Lower leg skin (tissue), 3 donors: Measurements from ENCODE around the gene C7.
"Not testable (repeated sequence)": the region's sequence is repeated elsewhere in the genome, so short reads cannot be mapped to it uniquely, and the experiment has no call there.

ENCODE experiments used
- POLR2A ChIP-seq, 2 donors: fragments of 450-650 bp; IDR thresholded peaks; one replicate each; pipeline ENCODE4 v1.6.1; 2016 to 2017; ENCODE audit warnings: antibody characterized with exemption in 2 of 2, mild to moderate bottlenecking in 1 of 2, moderate library complexity in 1 of 2
- TF ChIP-seq, protein P1 (sequence below), 3 donors: fragments of 450-650 bp; IDR thresholded peaks; one replicate each; pipeline ENCODE4 v1.5.1; 2016; ENCODE audit warnings: antibody characterized with exemption in 3 of 3, mild to moderate bottlenecking in 3 of 3, moderate library complexity in 2 of 3

DNA sequence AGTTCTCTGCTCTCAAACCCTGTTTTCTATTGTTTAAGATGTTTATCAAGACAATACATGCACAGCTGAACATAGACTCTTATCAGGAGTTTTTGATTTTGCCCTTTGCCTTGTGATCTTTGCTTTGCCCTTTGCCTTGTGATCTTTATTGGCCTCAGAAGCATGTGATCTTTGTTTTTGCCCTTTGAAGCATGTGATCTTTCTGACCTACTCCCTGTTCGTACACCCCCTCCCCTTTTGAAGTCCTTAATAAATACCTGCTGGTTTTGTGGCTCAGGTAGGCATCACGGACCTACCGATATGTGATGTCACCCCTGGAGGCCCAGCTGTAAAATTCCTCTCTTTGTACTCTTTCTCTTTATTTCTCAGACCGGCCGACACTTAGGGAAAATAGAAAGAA lies 44.3 kb upstream of the C7 start:
- TF ChIP-seq, protein P1, sequence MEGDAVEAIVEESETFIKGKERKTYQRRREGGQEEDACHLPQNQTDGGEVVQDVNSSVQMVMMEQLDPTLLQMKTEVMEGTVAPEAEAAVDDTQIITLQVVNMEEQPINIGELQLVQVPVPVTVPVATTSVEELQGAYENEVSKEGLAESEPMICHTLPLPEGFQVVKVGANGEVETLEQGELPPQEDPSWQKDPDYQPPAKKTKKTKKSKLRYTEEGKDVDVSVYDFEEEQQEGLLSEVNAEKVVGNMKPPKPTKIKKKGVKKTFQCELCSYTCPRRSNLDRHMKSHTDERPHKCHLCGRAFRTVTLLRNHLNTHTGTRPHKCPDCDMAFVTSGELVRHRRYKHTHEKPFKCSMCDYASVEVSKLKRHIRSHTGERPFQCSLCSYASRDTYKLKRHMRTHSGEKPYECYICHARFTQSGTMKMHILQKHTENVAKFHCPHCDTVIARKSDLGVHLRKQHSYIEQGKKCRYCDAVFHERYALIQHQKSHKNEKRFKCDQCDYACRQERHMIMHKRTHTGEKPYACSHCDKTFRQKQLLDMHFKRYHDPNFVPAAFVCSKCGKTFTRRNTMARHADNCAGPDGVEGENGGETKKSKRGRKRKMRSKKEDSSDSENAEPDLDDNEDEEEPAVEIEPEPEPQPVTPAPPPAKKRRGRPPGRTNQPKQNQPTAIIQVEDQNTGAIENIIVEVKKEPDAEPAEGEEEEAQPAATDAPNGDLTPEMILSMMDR (IDR thresholded peaks at IDR 0.05): not testable (repeated sequence)
- not testable (repeated sequence) for TF ChIP-seq POLR2A (IDR thresholded peaks at IDR 0.05)
